Measurements from ENCODE around the gene TRNP1. TPM values are rescaled to one million over a fixed set of nuclear protein-coding genes. Genes with fewer than 3 reads are reported as not detected.
A peak's percentile ranks its signal among the peaks of the same experiment; 100 is the strongest.

Gene TRNP1
- total and polyA plus RNA-seq, 7 experiments from 2014 or later: 0.19 to 5.0 TPM; not detected in 5

DNA sequence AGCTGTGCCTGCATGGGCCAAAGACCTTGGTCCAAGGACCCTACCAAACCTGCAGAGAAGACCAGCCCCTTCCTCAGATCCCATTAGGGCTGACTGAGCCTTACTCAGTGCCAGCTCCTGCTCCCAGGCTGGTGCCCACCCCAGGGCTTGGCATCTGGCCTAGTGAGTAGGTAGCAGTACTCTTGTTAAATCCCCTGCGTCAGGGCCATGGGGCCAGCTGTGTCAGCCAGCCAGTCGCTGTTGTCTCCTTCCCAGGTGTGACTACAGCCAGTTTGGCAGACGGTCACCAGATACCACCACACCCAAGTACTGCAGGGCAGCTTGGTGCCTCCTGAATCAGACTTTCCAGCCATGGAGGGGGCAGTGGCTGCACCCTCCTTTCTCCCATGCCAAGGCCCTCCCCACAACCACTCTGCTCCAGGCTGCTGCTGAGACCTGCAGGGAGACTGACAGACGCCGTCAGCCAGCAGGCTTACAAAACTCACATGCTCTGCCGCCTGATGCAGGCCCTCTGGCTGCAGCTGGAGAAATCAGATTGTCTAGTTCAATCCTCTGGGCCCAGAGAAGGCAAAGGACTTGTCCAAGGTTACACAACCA is 16.2 kb downstream of the TRNP1 start:
- no peaks in the 10 kb centered on the region for H3K36me3 Mint-ChIP-seq
- peaks cover 0 to 14% (median 5%) of the 10 kb centered on the region in 7 donors for H3K4me1 Mint-ChIP-seq
- Histone ChIP-seq H3K27ac (ENCODE audit: low read depth, low read length) (no peak overlapping the region), H3K27me3 (ENCODE audit: control insufficient read depth in 2 of 2, insufficient read depth in 2 of 2, low read length in 2 of 2) (peaks cover 4 to 14% of the 10 kb centered on the region in 2 donors), H3K36me3 (ENCODE audit: control insufficient read depth in 2 of 3, insufficient read depth in 3 of 3, low read length in 3 of 3) (no peaks in the 10 kb centered on the region), H3K4me1 (ENCODE audit: control insufficient read depth in 2 of 2, insufficient read depth in 2 of 2, low read length in 2 of 2) (peaks cover 5% of the 10 kb centered on the region in 2 donors), H3K4me3 (ENCODE audit: low read length) (no peak overlapping the region), H3K9me3 (ENCODE audit: control insufficient read depth in 2 of 3, low read length in 3 of 3) (no peaks in the 10 kb centered on the region)
- intact Hi-C loops (cut with micrococcal nuclease): no loop called here
- ChIA-PET POLR2A (no interaction called here), CTCF (interaction anchor here (0.7 kb wide), 1 partner anchor 36 kb away, joined by 3 read pairs; no protein-coding TSS in a partner anchor)
- H3K27me3 Mint-ChIP-seq: peaks cover 19 to 36% (median 22%) of the 10 kb centered on the region in 5 donors
- no peak overlapping the region for H3K27ac Mint-ChIP-seq
- no peak for ATAC-seq
- H3K9me3 Mint-ChIP-seq: no peaks in the 10 kb centered on the region
- H3K4me3 Mint-ChIP-seq: no peak overlapping the region
- DNase-seq: no peak

DNA sequence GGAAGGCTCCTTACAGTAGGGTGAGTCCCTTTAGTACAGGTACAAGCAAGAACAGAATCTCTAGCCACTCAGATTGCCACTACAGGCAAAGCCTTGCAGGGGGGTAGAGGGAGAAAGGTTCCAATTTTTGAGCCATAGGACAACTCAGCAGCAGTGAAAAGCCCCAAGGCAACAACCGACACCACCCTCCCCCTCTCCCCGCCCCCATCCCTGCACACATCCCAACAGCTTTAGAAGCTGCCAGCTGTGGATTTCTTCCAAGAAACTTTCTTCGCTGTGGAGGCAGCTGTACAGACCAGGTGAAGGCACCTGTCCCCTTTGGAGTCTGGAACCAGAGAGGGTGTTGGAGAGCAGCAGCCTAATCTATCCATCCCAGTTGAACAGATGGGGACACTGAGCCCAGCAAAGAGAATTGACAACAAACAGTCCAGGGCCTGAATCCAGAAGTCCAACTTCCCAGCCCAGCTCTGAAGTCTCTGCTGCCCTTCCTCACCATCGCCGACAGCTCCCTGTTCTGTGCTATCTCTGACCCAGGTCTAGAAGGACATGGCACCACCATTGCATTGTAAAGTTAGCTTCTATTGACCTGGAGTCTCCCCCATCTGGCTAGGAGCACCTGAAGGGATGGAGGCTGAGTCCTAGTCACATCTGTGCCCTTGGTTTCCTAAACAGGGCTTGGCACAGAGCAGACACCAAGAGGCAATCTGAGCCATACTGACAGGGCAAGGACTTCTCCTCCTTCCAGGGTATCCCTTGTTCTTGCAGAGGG is 16.9 kb downstream of the TRNP1 start:
- CTCF ChIA-PET: interaction anchor here (0.7 kb wide), 1 partner anchor 35 kb away, joined by 3 read pairs; no protein-coding TSS in a partner anchor
- no peaks in the 10 kb centered on the region for H3K9me3 ChIP-seq (ENCODE audit: control insufficient read depth in 2 of 3, low read length in 3 of 3)
- H3K36me3 Mint-ChIP-seq: no peaks in the 10 kb centered on the region
- no peaks in the 10 kb centered on the region for H3K9me3 Mint-ChIP-seq
- H3K36me3 ChIP-seq (ENCODE audit: control insufficient read depth in 2 of 3, insufficient read depth in 3 of 3, low read length in 3 of 3): no peaks in the 10 kb centered on the region
- no peak overlapping the region for H3K27ac Mint-ChIP-seq
- POLR2A ChIA-PET: no interaction called here
- no peak overlapping the region for H3K27ac ChIP-seq (ENCODE audit: low read depth, low read length)
- H3K4me1 ChIP-seq (ENCODE audit: control insufficient read depth in 2 of 2, insufficient read depth in 2 of 2, low read length in 2 of 2): peaks cover 5% of the 10 kb centered on the region in 2 donors
- ATAC-seq (no peak), DNase-seq (no peak)
- H3K4me1 Mint-ChIP-seq: peaks cover 0 to 14% (median 5%) of the 10 kb centered on the region in 7 donors
- no peak overlapping the region for H3K4me3 ChIP-seq (ENCODE audit: low read length)
- peaks cover 20 to 36% (median 22%) of the 10 kb centered on the region in 5 donors for H3K27me3 Mint-ChIP-seq
- intact Hi-C loops (cut with micrococcal nuclease): no loop called here
- H3K4me3 Mint-ChIP-seq: no peak overlapping the region
- H3K27me3 ChIP-seq (ENCODE audit: control insufficient read depth in 2 of 2, insufficient read depth in 2 of 2, low read length in 2 of 2): peaks cover 4 to 14% of the 10 kb centered on the region in 2 donors

DNA sequence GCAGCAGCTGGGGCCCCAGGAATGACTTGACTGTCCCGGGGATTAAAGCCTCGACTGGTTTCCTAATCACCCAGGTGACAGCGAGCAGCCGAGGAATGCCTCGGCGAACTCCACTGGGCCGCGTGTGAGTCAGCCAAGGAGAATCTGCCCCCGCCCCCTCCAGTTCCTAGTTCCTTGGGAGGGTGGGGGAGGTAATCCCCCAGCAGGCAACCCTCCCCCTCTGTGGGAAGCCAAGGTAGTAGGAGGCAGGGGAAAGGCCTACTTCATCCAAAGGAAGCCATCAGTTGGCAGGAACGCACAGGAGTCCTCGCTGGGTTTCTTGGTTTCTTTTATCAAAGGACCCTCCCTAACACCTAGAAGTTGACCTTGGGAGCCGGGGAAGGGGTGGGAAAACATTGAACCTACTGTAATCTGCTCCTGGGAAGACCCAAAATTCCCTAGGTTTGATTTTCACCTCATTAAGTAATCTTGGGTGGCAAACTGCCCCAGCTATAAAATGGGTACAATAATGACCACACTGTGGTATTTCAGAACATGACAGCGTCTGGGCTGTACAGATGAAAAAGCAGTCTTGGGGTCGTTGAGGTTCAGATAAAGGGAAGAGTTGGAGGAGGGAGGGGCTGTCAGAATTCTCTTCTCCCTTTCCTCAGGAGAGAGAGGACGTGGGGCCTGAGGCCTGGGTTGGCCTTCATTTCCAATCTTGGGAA is 17.7 kb downstream of the TRNP1 start:
- H3K27me3 ChIP-seq (ENCODE audit: control insufficient read depth in 2 of 2, insufficient read depth in 2 of 2, low read length in 2 of 2): peaks cover 4 to 14% of the 10 kb centered on the region in 2 donors
- DNase-seq: no peak
- ChIA-PET CTCF (no interaction called here), POLR2A (no interaction called here)
- H3K27ac ChIP-seq (ENCODE audit: low read depth, low read length): no peak overlapping the region
- no peak overlapping the region for H3K27ac Mint-ChIP-seq
- H3K36me3 Mint-ChIP-seq: no peaks in the 10 kb centered on the region
- H3K27me3 Mint-ChIP-seq: peaks cover 20 to 39% (median 22%) of the 10 kb centered on the region in 5 donors
- H3K9me3 Mint-ChIP-seq: no peaks in the 10 kb centered on the region
- peaks cover 0 to 14% (median 5%) of the 10 kb centered on the region in 7 donors for H3K4me1 Mint-ChIP-seq
- H3K4me3 Mint-ChIP-seq: peak overlapping the region in 5 of 10 donors; percentile 13 to 75 (median 33)
- no peak for ATAC-seq
- H3K9me3 ChIP-seq (ENCODE audit: control insufficient read depth in 2 of 3, low read length in 3 of 3): no peaks in the 10 kb centered on the region
- H3K4me1 ChIP-seq (ENCODE audit: control insufficient read depth in 2 of 2, insufficient read depth in 2 of 2, low read length in 2 of 2): peaks cover 5% of the 10 kb centered on the region in 2 donors
- no peaks in the 10 kb centered on the region for H3K36me3 ChIP-seq (ENCODE audit: control insufficient read depth in 2 of 3, insufficient read depth in 3 of 3, low read length in 3 of 3)
- intact Hi-C loops (cut with micrococcal nuclease): no loop called here
- H3K4me3 ChIP-seq (ENCODE audit: low read length): no peak overlapping the region

DNA sequence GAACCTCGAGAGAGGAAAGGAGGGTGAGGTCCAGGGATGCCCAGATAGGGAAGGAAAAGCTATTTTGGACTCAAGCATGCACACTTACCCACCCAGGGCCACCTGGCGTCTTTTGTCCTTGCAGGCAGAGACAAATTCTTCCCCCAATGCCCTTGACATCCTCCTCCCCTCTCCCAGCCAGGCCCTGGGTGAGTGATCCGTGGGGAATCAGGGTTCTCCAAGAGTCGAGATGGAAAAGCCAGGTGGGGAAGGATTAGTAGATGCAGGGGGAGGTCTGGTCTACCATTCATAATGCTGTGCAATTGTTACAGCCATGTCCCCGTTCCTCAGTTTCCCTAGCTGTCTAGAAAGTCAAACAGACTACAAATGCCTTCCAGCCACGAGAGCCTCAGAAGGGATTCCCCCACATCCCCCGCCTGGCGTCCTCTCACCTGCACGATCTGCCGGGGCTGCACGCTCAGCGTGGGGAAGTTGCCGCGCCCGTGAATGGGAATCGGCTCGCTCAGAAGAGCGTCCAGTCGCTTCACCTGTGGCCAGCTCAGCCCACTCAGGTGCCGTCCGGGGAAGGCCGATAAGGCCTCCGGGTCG is 18.6 kb downstream of the TRNP1 start:
- H3K4me3 ChIP-seq (ENCODE audit: low read length): peak overlapping the region; percentile 16

DNA sequence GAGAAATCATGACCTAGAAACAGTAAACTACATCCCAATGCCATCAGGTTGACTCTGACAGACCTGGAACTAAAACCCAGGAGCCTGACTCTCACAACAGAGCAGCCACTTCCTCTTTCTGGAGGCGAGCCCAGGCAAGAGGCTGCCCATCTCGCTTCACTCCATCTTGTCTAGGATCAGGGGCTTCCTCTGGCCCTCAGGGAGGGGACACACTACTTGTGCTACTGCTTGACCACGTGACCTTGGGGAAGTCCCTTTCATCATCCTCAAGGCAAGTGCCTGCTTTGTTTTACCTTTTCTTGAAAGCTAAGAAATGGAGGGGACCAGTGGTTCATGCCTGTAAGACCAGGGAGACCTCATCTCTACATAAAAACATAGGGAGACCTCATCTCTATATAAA is 21.8 kb downstream of the TRNP1 start:
- intact Hi-C loops (cut with micrococcal nuclease): no loop called here
- H3K27ac Mint-ChIP-seq: no peak overlapping the region
- Histone ChIP-seq H3K27ac (ENCODE audit: low read depth, low read length) (no peak overlapping the region), H3K27me3 (ENCODE audit: control insufficient read depth in 2 of 2, insufficient read depth in 2 of 2, low read length in 2 of 2) (peaks cover 4 to 14% of the 10 kb centered on the region in 2 donors), H3K36me3 (ENCODE audit: control insufficient read depth in 2 of 3, insufficient read depth in 3 of 3, low read length in 3 of 3) (no peaks in the 10 kb centered on the region), H3K9me3 (ENCODE audit: control insufficient read depth in 2 of 3, low read length in 3 of 3) (no peaks in the 10 kb centered on the region), H3K4me1 (ENCODE audit: control insufficient read depth in 2 of 2, insufficient read depth in 2 of 2, low read length in 2 of 2) (peaks cover 5% of the 10 kb centered on the region in 2 donors), H3K4me3 (ENCODE audit: low read length) (no peak overlapping the region)
- H3K4me1 Mint-ChIP-seq: peaks cover 0 to 14% (median 5%) of the 10 kb centered on the region in 7 donors
- H3K36me3 Mint-ChIP-seq: no peaks in the 10 kb centered on the region
- no peak overlapping the region for H3K4me3 Mint-ChIP-seq
- POLR2A ChIA-PET: no interaction called here
- no peak for DNase-seq
- CTCF ChIA-PET: no interaction called here
- no peaks in the 10 kb centered on the region for H3K9me3 Mint-ChIP-seq
- H3K27me3 Mint-ChIP-seq: peaks cover 11 to 43% (median 16%) of the 10 kb centered on the region in 5 donors
- no peak for ATAC-seq

More for the DNA sequence above, 18.6 kb downstream of the TRNP1 start:
- H3K9me3 ChIP-seq (ENCODE audit: control insufficient read depth in 2 of 3, low read length in 3 of 3): no peaks in the 10 kb centered on the region
- intact Hi-C loops (cut with micrococcal nuclease): no loop called here
- Mint-ChIP-seq H3K36me3 (no peaks in the 10 kb centered on the region), H3K4me3 (peak overlapping the region in 6 of 10 donors; percentile 12 to 75 (median 46)), H3K27me3 (peaks cover 20 to 44% (median 22%) of the 10 kb centered on the region in 5 donors), H3K27ac (no peak overlapping the region), H3K9me3 (no peaks in the 10 kb centered on the region), H3K4me1 (peaks cover 0 to 14% (median 5%) of the 10 kb centered on the region in 7 donors)
- ATAC-seq: no peak
- peaks cover 4 to 14% of the 10 kb centered on the region in 2 donors for H3K27me3 ChIP-seq (ENCODE audit: control insufficient read depth in 2 of 2, insufficient read depth in 2 of 2, low read length in 2 of 2)
- ChIA-PET POLR2A (interaction anchor here (0.9 kb wide), 1 partner anchor 18 kb away, joined by 5 read pairs; no protein-coding TSS in a partner anchor), CTCF (no interaction called here)
- no peaks in the 10 kb centered on the region for H3K36me3 ChIP-seq (ENCODE audit: control insufficient read depth in 2 of 3, insufficient read depth in 3 of 3, low read length in 3 of 3)
- no peak overlapping the region for H3K27ac ChIP-seq (ENCODE audit: low read depth, low read length)
- peaks cover 5% of the 10 kb centered on the region in 2 donors for H3K4me1 ChIP-seq (ENCODE audit: control insufficient read depth in 2 of 2, insufficient read depth in 2 of 2, low read length in 2 of 2)
- DNase-seq: no peak

DNA sequence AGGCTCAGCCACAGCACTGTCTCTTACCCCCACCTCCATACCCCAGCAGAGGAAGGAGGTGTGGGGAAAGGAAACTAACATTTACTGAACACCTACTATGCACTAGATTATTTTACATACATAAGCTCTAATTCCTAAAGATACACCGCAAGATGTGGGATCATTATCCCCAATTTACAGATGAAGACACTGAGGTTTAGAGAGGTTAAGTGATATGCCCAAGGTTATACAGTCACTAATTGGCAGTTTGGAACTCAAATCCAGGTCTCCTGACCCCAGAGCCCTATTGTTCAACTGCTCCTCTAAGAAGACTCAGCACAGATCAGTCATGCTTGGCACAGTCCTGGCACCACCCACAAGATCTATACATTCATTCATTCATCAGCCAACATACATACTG is 22.9 kb downstream of the TRNP1 start:
- Mint-ChIP-seq H3K4me3 (no peak overlapping the region), H3K36me3 (no peaks in the 10 kb centered on the region), H3K27ac (no peak overlapping the region), H3K27me3 (peaks cover 10 to 36% (median 15%) of the 10 kb centered on the region in 5 donors), H3K4me1 (peaks cover 0 to 14% (median 5%) of the 10 kb centered on the region in 7 donors), H3K9me3 (no peaks in the 10 kb centered on the region)
- DNase-seq: no peak
- ATAC-seq: no peak
- no peak overlapping the region for H3K4me3 ChIP-seq (ENCODE audit: low read length)
- intact Hi-C loops (cut with micrococcal nuclease): no loop called here
- H3K27me3 ChIP-seq (ENCODE audit: control insufficient read depth in 2 of 2, insufficient read depth in 2 of 2, low read length in 2 of 2): peaks cover 4 to 10% of the 10 kb centered on the region in 2 donors
- H3K9me3 ChIP-seq (ENCODE audit: control insufficient read depth in 2 of 3, low read length in 3 of 3): no peaks in the 10 kb centered on the region
- no peaks in the 10 kb centered on the region for H3K36me3 ChIP-seq (ENCODE audit: control insufficient read depth in 2 of 3, insufficient read depth in 3 of 3, low read length in 3 of 3)
- ChIA-PET CTCF (interaction anchor here (0.6 kb wide), 1 partner anchor 31 kb away, joined by 5 read pairs; no protein-coding TSS in a partner anchor), POLR2A (no interaction called here)
- no peak overlapping the region for H3K27ac ChIP-seq (ENCODE audit: low read depth, low read length)
- peaks cover 5% of the 10 kb centered on the region in 2 donors for H3K4me1 ChIP-seq (ENCODE audit: control insufficient read depth in 2 of 2, insufficient read depth in 2 of 2, low read length in 2 of 2)

Measured in naive thymus-derived CD4-positive, alpha-beta T cell (primary cell).